ENCODE results near the gene CASK.

CASK gene

GRCh38 chrX:41828826-41829225 is 94.5 kb downstream of the CASK start:
- no peak for DNase-seq (ENCODE audit: low spot score)

- DNase-seq (ENCODE audit: low spot score) = no peak
Observed at GRCh38 chrX:41827886-41828285, 95.5 kb downstream of the CASK start.

- DNase-seq (ENCODE audit: low spot score) = no peak
Observed at GRCh38 chrX:41825796-41826195, 97.6 kb downstream of the CASK start.

GRCh38 chrX:41824551-41824950 is 98.8 kb downstream of the CASK start:
- DNase-seq (ENCODE audit: low spot score) = no peak

GRCh38 chrX:41823402-41823801 is 100.0 kb downstream of the CASK start:
- DNase-seq (ENCODE audit: low spot score) = no peak

- no peak for DNase-seq (ENCODE audit: low spot score)
Observed at GRCh38 chrX:41822892-41823291, 100.5 kb downstream of the CASK start.

- DNase-seq (ENCODE audit: low spot score) = no peak
Observed at GRCh38 chrX:41808047-41808446, 115.3 kb downstream of the CASK start.

GRCh38 chrX:41802958-41803357 is 120.4 kb downstream of the CASK start:
- no peak for DNase-seq (ENCODE audit: low spot score)

- DNase-seq (ENCODE audit: low spot score) = no peak
Observed at GRCh38 chrX:41799661-41800060, 123.7 kb downstream of the CASK start.

GRCh38 chrX:41796577-41796976 is 126.8 kb downstream of the CASK start:
- no peak for DNase-seq (ENCODE audit: low spot score)

- DNase-seq (ENCODE audit: low spot score) = no peak
Observed at GRCh38 chrX:41796046-41796445, 127.3 kb downstream of the CASK start.

GRCh38 chrX:41789374-41789773 is 134.0 kb downstream of the CASK start:
- DNase-seq (ENCODE audit: low spot score) = no peak

- DNase-seq (ENCODE audit: low spot score) = no peak
Observed at GRCh38 chrX:41785685-41786084, 137.7 kb downstream of the CASK start.

GRCh38 chrX:41781500-41781899 is 141.9 kb downstream of the CASK start:
- DNase-seq (ENCODE audit: low spot score) = peak; percentile 3

- DNase-seq (ENCODE audit: low spot score) = no peak
Observed at GRCh38 chrX:41779941-41780340, 143.4 kb downstream of the CASK start.

- DNase-seq (ENCODE audit: low spot score) = no peak
Observed at GRCh38 chrX:41779030-41779564, 144.3 kb downstream of the CASK start.

GRCh38 chrX:41761702-41762101 is 161.7 kb downstream of the CASK start:
- DNase-seq (ENCODE audit: low spot score) = no peak

- no peak for DNase-seq (ENCODE audit: low spot score)
Observed at GRCh38 chrX:41761169-41761568, 162.2 kb downstream of the CASK start.

GRCh38 chrX:41759817-41760216 is 163.5 kb downstream of the CASK start:
- no peak for DNase-seq (ENCODE audit: low spot score)

GRCh38 chrX:41758401-41758800 is 165.0 kb downstream of the CASK start:
- DNase-seq (ENCODE audit: low spot score) = no peak

GRCh38 chrX:41750716-41751115 is 172.6 kb downstream of the CASK start:
- DNase-seq (ENCODE audit: low spot score) = no peak

GRCh38 chrX:41739871-41740270 is 183.5 kb downstream of the CASK start:
- DNase-seq (ENCODE audit: low spot score) = no peak

GRCh38 chrX:41737065-41737464 is 186.3 kb downstream of the CASK start:
- DNase-seq (ENCODE audit: low spot score) = no peak

GRCh38 chrX:41734530-41734929 is 188.8 kb downstream of the CASK start:
- DNase-seq (ENCODE audit: low spot score) = no peak

GRCh38 chrX:41733939-41734338 is 189.4 kb downstream of the CASK start:
- no peak for DNase-seq (ENCODE audit: low spot score)

Measured in hematopoietic multipotent progenitor cell treated with erythropoietin and hydrocortisone succinate and interleukin-3 and kit ligand, for 17 days (in vitro differentiated cells).